ENCODE measurements around the gene SH3RF1.
"Not testable (repeated sequence)": the region's sequence is repeated elsewhere in the genome, so short reads cannot be mapped to it uniquely, and the experiment has no call there.

DNA sequence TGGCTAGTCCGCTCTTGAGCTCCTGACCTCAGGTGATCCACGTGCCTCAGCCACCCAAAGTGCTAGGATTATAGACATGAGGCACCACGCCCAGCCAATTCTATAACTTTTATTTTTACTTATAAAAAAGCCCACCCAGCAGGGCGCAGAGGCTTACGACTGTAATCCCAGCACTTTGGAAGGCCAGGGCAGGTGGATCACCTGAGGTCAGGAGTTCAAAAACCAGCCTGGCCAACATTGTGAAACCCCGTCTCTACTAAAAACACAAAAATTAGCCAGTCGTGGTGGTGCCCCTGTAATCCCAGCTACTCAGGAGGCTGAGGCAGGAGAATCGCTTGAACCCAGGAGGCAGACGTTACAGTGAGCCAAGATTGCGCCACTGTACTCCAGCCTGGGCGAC lies 73.5 kb downstream of the SH3RF1 start:
- TF ChIP-seq, protein P1, sequence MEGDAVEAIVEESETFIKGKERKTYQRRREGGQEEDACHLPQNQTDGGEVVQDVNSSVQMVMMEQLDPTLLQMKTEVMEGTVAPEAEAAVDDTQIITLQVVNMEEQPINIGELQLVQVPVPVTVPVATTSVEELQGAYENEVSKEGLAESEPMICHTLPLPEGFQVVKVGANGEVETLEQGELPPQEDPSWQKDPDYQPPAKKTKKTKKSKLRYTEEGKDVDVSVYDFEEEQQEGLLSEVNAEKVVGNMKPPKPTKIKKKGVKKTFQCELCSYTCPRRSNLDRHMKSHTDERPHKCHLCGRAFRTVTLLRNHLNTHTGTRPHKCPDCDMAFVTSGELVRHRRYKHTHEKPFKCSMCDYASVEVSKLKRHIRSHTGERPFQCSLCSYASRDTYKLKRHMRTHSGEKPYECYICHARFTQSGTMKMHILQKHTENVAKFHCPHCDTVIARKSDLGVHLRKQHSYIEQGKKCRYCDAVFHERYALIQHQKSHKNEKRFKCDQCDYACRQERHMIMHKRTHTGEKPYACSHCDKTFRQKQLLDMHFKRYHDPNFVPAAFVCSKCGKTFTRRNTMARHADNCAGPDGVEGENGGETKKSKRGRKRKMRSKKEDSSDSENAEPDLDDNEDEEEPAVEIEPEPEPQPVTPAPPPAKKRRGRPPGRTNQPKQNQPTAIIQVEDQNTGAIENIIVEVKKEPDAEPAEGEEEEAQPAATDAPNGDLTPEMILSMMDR (IDR thresholded peaks at IDR 0.05), result not testable (repeated sequence)
- TF ChIP-seq POLR2A, POLR2AphosphoS5 (IDR thresholded peaks at IDR 0.05): not testable (repeated sequence)

All from prostate gland (tissue), 2 donors.